NK-92 treated with Interleukin-12 subunit alpha and Interleukin-12 subunit beta, amount 100 ng/mL, for 24 hours (cell line): ENCODE measurements around the gene MYBPC2.

Experiments
- DNase-seq: peaks from one replicate; lab custom pipeline; 2025; lab: John Stamatoyannopoulos, UW

Gene MYBPC2

GRCh38 chr19:50500753-50501151, 68.1 kb downstream of the MYBPC2 start:
- DNase-seq = no peak

- no peak for DNase-seq
Observed at GRCh38 chr19:50501186-50501567, 68.5 kb downstream of the MYBPC2 start.

GRCh38 chr19:50501568-50502475, 69.1 kb downstream of the MYBPC2 start:
- DNase-seq = no peak

- no peak for DNase-seq
Observed at GRCh38 chr19:50505856-50506611, 73.3 kb downstream of the MYBPC2 start.

- no peak for DNase-seq
Observed at GRCh38 chr19:50506700-50507099, 74.0 kb downstream of the MYBPC2 start.

GRCh38 chr19:50507376-50507775, 74.7 kb downstream of the MYBPC2 start:
- DNase-seq = no peak

- no peak for DNase-seq
Observed at GRCh38 chr19:50508843-50509190, 76.1 kb downstream of the MYBPC2 start.

- DNase-seq = no peak
Observed at GRCh38 chr19:50509366-50509765, 76.7 kb downstream of the MYBPC2 start.

- no peak for DNase-seq
Observed at GRCh38 chr19:50510121-50510670, 77.5 kb downstream of the MYBPC2 start.

- no peak for DNase-seq
Observed at GRCh38 chr19:50510700-50511068, 78.0 kb downstream of the MYBPC2 start.

- peak; percentile 98 for DNase-seq
Observed at GRCh38 chr19:50511069-50511822, 78.6 kb downstream of the MYBPC2 start, which contains the start of gene JOSD2. Gene JOSD2 (minus strand): TSS chr19:50511191. CDS start chr19:50510431, 760 bp downstream.

- DNase-seq = no peak
Observed at GRCh38 chr19:50512112-50512998, 79.7 kb downstream of the MYBPC2 start.

GRCh38 chr19:50512999-50513745, 80.5 kb downstream of the MYBPC2 start:
- no peak for DNase-seq

- DNase-seq = no peak
Observed at GRCh38 chr19:50513746-50514345, 81.2 kb downstream of the MYBPC2 start, which contains the start of gene ASPDH. Gene ASPDH (minus strand): TSS chr19:50513913. CDS start chr19:50513823, 90 bp downstream.

- DNase-seq = no peak
Observed at GRCh38 chr19:50514346-50515167, 81.9 kb downstream of the MYBPC2 start.

- no peak for DNase-seq
Observed at GRCh38 chr19:50515168-50515561, 82.5 kb downstream of the MYBPC2 start.
